ENCODE results near the gene ADAM22.
A peak's percentile ranks its signal among the peaks of the same experiment; 100 is the strongest.

The ADAM22 gene

GRCh38 chr7:88218836-88219605, 285.0 kb downstream of the ADAM22 start:
- DNase-seq (ENCODE audit: low read depth) = peak; percentile 69

- DNase-seq (ENCODE audit: low read depth) = peak; percentile 86
Observed at GRCh38 chr7:88219781-88220747, 286.0 kb downstream of the ADAM22 start, which contains the start of gene SRI. Gene SRI, minus strand, starts transcription at chr7:88220038. Its CDS starts 12 bp downstream, at chr7:88220026.

GRCh38 chr7:88223265-88223664, 289.2 kb downstream of the ADAM22 start:
- no peak for DNase-seq (ENCODE audit: low read depth)

- DNase-seq (ENCODE audit: low read depth) = peak; percentile 49
Observed at GRCh38 chr7:88224601-88225275, 290.7 kb downstream of the ADAM22 start.

- no peak for DNase-seq (ENCODE audit: low read depth)
Observed at GRCh38 chr7:88226201-88226600, 292.1 kb downstream of the ADAM22 start.

- DNase-seq (ENCODE audit: low read depth) = peak; percentile 72
Observed at GRCh38 chr7:88226886-88227516, 292.9 kb downstream of the ADAM22 start.

- no peak for DNase-seq (ENCODE audit: low read depth)
Observed at GRCh38 chr7:88229302-88229995, 295.4 kb downstream of the ADAM22 start.

GRCh38 chr7:88230646-88231045, 296.6 kb downstream of the ADAM22 start:
- no peak for DNase-seq (ENCODE audit: low read depth)

- DNase-seq (ENCODE audit: low read depth) = peak; percentile 11
Observed at GRCh38 chr7:88233828-88234227, 299.8 kb downstream of the ADAM22 start.

- DNase-seq (ENCODE audit: low read depth) = no peak
Observed at GRCh38 chr7:88239852-88240251, 305.8 kb downstream of the ADAM22 start.

- DNase-seq (ENCODE audit: low read depth) = peak; percentile 79
Observed at GRCh38 chr7:88243345-88243909, 309.4 kb downstream of the ADAM22 start.

GRCh38 chr7:88244258-88244657, 310.2 kb downstream of the ADAM22 start:
- no peak for DNase-seq (ENCODE audit: low read depth)

All from fibroblast of gingiva (primary cell).